ENCODE measurements around the gene ATL3.
"Not testable (repeated sequence)": the region's sequence is repeated elsewhere in the genome, so short reads cannot be mapped to it uniquely, and the experiment has no call there.

Gene ATL3

DNA sequence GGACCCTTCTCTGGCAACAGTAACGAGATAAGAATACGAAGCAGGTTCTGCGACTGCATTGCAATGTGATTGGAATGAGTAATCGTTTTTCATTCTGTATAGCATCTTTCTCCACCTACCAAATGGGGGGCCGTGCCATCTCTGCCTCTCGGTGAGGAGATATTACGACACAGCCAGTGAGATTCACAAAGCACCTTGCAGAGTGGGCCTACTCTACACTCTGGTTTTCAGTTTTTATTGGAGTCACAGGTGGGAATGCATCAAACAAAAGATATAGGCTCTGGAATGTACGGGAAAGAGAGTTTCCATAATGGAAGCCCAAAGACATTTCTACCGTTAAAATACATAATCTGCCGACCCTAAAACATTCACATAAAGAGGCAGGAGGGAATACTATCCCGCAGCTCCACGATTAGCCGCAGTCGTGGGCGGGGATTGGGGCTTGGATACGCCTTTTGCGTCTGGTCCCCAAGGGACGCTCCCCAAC lies 9.7 kb upstream of the ATL3 start:
- DNase-seq = no peak

DNA sequence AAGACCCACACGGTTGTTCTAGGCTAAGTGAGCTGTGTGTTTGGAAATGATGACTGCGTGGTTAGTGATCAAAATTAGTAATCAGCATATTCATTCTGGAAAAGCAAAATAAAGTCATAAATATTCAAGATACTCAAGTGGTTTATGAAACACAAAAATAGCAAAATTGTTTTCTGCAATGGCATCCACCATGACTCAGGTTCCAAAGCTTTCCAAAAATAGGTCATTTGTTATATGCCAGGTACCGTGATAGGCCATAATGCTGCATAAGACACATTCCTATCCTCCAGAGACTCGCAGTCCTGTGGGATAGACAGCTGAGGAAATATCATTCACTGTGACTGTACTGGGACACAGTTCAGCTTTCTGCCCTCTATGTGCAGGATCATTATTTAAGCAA lies 2.4 kb upstream of the ATL3 start:
- no peak for DNase-seq

DNA sequence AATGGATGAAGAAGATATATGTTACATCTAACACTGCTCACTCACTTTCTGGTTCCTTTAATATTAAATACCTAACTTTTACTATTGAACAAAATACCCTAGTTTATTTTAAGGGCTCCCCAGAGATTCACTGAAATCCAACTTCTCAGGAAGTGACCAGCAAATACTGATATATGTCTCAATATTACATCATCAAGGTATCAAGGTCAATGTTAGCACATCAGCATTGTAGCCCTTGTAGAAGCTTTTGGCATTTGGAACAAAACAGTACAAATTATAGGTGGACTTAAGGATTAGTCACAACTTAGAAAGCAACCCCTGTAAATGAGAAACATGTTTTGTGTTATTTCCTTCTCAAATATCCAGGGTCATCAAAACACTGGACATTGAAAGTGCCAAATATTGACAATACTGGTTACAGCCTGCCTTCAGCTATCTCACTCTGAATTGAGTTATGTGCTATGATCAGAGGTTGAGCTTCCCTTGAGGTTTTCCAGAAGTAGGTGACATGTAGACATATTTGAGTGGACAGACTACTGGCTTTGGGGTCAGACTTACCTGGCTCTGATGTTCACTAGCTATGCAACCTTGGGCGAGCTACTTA lies 1.9 kb upstream of the ATL3 start:
- DNase-seq = no peak

DNA sequence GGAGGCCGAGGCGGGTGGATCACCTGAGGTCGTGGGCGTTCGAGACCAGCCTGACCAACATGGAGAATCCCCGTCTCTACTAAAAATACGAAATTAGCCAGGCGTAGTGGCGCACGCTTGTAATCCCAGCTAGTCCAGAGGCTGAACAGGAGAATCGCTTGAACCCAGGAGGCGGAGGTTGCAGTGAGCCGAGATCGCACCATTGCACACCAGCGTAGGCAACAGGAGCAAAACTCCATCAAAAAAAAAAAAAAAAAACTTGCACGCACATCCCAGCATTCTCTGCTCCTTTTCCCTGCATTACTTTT lies 934 bp upstream of the ATL3 start:
- no peak for DNase-seq

DNA sequence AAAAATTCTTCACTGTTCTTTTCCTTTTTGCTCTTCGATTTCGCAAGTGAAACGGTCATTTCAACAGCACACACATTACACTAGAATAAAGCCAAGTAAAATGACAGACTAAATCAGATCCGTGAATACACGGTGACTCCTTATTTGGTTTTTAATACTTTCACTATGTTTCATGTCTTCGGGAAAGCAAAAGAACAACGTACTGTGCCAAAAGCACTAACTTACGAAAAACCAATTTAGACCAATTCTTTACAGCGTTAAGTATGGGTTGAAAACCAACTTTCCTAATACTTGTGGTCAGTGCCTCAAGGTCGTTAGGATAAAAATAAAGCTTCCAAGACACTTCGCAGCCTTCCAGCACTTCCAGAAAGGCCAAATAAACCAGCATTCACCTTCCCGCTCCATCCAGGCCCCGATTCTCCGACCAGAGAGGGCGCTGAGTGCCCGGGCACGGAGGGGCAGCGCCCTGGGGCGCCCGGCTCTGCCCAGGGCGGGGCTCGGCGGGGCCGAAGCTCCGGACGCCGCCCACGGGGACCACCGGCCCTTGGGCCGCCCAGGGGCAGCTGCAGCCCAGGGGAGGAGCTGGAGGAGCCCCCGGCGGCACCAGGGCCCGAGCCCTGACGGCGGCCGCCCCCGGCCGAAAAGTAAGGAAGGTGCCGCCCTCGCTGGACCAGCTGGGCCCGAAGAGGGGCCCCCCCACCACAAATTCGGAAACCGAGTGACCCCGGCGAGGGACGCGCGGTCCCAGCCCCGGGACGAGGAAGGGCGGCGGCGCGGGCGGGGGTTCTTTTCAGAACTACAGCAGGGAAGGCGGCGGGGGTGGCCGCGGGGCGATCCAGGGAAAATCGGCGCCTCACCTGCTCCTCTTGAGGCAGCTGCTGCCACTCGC lies 499 bp downstream of the ATL3 start:
- DNase-seq = peak; percentile 5

DNA sequence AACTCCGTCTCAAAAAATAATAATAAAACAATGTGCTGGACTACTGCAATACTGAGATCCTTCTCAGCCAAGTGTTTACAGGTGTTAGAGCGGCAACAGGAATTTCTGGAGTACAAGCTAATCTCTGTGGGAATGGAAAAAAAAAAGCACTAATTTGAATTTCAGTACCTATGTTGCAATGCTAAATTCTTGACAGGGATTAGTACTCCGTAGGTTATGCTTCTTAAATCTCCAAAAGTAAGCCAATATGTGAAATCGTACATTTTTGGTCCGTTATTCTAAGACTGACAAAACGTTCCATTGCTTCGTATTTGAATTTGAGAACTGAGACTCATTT lies 1.1 kb downstream of the ATL3 start:
- no peak for DNase-seq

DNA sequence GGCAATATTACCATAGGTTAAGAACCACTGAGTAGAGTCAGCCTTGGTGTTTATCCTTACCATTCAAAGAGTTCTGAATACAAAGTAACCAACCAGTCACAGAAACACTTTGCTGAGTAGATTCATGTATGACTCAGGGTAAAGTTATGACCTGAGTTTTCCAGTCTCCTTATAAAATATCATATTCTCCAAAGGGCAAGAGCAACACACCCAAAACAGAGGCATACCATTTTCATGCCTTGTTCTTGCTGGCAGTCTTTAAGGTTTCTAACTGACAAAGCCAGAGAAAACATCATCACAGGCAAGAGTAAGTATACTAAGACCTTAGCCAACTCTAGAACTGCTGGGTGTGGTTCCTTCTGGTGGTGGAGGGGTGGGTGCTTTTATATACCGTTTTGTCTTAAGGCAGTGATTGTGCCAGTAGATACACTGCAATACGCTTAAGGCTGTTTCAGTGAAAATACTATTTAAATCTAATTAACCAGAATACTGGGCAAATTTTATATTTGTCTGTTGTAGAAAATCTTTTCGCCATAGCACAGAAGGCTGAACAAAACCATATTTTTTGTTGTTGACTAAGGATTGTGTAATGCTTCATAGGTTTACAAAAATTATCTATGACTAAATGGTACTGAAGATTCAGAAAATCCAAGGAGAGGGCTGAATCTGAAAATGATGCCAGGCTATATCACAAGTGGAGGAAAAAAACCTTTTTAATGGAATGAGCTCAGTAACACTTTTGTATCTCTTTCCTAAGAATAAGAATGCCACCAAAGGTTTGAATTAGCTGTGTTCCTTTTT lies 3.0 kb downstream of the ATL3 start:
- no peak for DNase-seq

DNA sequence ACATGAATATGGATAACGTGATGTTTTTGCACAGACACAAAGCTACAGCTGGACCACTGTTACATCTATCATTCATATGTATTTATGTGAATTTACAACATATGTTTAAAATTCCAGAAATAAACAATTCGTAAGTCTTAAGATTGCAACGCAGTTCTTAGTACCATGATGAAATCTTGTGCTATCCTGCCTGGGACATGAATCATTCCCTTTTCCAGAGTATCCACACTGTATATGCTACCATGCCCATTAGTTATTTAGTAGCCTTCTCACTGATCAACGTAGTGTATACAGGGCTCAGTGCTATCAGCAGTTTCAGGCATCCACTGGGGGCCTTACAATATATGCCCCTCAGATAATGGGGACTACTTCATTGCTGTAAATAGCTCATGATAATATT lies 4.3 kb downstream of the ATL3 start:
- no peak for DNase-seq

DNA sequence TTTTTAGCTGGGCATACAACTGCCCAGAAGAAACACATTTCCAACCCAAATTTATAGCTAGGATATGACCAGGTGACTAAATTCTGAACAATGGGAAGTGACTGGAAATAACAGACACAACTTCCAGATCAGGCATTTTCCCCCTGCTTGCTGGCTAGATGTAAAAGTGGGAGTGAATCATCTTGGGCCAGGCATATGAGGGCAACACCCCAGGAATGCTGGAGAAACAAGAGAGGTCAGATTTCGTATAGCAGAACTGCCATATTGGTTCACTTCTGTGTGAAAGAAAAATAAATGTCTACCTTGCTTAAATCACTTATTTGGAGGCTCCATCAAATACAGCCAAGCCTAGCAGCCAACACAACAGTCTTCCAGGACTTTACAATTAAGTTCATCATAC lies 7.4 kb downstream of the ATL3 start:
- no peak for DNase-seq

DNA sequence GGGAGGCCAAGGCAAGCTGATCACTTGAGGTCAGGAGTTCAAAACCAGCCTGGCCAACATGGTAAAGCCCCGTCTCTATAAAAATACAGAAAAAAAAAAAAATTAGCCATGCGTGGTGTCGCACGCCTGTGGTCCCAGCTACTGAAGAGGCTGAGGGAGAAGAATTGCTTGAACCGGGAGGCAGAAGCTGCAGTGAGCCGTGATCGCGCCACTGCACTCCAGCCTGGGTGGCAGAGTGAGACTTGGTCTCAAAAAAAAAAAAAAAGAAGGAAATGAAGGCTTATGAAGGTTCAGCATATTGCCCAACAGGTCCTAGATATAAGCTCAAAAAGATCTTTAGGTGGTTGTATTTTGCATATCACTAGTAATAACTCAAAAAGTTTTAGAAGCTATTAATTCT lies 10.2 kb downstream of the ATL3 start:
- no peak for DNase-seq

DNA sequence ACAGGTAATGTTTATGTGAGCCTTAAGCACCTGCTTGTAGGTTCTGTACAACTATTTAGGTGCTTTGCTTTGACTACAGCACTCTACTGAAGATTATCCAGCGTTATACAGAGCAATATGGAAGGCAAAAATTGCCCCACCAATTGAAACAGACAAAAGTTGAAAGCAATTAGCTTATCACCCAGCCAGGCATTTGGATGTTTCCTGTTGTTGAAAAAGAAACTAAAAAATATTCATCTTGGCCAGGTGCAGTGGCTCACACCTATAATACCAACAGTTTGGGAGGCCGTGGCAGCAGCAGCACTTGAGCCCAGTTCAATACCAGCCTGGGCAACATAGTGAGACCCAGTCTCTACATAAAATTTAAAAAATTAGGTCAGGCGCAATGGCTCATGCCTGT lies 18.5 kb downstream of the ATL3 start:
- no peak for DNase-seq

DNA sequence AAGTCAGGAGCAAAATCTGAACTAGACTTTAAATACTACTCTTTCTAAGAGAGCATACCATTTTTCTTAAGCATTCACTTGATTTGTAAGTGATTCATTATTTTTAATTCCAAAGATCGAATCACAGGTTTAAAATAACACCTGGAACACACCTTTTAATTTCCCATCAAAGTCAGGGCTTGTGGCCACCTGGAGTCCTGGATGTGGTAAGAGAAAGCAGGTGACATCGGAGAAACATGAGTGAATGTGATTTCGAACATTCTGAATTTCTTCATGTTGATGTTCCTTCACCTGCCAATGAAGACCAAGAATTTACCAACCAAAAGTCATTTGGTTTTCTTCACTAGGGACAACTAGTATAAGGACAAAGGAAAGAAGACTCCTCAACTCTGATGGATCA lies 28.0 kb downstream of the ATL3 start:
- DNase-seq = no peak

DNA sequence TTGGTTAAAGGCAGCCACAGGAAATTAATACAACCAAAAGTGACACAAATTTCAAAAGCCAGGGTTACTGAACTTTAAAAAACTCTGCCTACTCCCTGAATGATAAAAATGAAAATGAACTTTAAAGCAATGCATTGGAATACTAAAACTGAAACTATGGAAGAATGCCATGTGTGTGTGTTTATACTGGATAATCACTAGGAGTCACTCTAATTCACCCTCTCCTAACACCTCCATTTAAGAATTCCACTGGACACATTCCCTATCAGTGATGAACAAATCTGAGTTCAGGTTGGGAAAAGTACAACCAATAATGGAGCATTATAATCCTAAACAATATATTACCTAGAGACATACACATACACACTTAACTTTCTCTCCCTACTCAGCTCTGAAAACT lies 29.4 kb downstream of the ATL3 start:
- no peak for DNase-seq

DNA sequence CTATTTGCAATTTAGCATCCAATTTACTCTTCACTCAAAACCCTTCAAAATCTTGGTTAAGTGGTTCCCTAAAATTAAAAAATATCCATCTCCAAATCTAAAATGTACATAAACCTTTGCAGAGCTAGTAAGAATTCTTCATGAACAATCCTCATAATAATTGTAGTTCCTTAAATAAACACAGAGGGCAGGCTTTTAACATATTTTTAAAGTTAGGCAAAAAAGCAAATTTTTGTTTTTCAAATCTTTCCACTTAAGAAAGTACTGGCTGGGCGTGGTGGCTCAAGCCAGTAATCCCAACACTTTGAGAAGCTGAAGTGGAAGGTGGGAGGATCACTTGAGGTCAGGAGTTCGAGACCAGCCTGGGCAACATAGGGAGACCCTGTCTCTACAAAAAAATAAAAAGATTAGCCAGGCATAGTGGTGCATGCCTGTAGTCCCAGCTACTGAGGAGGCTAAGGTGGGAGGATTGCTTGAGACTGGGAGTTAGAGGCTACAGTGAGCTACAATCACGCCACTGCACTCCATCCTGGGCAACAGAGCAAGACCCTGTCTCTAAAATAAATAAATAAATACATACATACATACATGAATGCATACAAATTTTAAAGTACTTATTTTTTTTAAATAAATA lies 31.9 kb downstream of the ATL3 start:
- DNase-seq = no peak

DNA sequence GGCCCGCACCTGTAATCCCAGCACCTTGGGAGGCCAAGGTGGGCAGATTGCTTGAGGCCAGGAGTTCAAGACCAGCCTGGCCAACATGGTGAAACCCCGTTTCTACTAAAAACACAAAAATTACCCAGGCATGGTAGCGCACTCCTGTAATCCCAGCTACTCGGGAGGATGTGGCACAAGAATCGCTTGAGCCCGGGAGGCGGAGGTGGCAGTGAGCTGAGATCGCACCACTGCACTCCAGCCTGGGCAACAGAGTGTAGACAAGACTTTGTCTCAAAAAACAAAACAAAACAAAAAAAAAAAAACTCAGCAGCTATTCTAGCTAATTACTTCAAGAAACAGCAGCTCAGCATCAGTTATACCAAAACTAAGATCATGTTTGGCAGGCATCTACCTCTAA lies 32.7 kb downstream of the ATL3 start:
- DNase-seq = not testable (repeated sequence)

DNA sequence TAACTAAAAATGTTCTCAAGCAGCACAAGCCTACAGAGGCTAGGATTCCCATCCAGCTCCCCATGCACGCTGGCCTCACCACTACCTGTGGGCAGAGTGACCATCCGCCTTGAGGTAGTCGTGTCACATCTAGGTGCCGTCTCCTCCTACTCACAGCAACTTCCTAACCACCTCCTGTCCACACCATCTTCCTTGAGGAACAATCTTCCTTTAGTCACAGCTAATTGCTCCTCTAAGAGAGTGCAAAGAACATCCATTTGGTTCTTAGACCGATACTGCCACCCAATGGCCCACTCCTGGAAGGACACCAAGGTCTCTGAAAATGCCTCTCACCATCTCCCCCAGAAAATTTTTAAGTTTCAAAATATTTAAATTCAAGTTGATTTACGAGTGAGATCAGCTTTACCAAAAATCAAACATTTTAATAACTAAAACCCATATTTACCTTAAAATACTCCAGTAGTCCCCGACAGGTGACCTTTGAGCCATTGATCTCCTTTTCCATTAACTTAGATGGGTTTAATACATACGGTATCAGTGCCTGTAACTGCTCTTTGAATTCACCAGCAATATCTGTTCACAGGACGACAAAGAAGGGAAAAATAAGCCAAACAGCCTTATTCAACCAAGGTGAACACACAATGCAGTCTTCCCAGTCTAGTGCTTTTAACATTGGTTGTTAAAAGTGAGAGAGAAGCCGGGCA lies 35.3 kb downstream of the ATL3 start:
- DNase-seq = peak; percentile 67

DNA sequence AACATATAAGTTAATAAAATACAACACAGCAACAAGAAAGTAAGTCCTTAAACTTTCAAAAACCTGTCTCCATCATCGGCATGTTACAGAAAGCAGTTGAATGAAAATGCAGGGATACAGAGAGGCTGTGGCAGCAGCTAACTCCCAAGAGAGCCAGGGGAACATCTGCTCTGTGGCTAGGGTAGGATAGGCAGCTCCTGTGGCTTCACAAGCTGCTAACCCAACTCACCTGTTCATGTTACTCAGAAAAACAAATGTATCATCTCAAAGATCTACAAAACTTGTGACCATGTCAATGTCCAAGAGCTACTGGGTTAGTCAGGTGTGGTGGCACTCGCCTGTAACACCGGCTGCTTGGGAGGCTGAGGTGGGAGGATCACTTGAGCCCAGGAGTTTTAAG lies 41.8 kb downstream of the ATL3 start:
- DNase-seq = no peak

DNA sequence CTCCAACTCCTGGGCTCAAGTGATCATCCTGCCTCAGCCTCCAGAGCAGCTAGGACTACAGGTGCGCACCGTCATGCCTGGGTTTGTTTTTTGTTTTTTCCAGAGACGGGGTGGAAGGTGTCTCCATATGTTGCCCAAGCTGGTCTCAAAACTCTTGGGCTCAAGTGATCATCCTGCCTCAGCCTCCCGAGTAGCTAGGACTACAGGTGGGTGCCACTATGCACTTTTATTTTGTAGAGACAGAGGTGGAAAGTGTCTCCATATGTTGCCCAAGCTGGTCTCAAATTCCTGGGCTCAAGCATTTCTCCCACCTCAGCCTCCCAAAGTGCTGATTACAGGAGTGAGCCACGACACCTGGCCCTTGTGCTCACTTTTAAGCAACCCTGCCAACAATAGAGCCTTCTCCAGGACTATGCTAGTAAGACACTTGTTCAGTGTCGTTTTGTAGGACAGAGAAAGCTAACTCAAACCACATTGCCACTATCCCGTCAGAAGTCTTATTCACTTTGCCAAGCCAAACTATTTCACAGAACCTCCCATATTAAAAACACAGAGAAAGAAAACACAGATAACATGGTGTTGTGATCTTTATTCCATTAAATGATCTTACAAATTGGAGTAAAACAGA lies 47.5 kb downstream of the ATL3 start:
- no peak for DNase-seq

DNA sequence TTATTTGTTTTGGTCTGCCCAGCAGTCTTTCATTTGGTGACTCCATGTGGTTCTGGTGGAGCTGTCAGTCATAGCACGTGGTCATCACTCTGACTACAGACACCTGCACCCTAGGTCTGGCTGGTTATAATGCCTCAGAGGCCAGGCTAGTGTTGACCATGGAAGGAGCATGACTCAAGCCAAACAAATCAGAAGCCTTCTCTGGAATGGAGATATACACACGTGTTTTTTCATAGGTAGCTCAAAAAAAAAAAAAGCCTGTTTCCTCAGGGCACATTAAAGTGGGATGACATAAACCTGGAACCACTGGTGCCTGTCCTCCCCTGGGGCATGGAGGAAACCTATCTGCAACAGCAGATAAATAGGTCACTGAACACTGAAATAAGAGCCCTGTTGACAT lies 48.9 kb downstream of the ATL3 start:
- no peak for DNase-seq

DNA sequence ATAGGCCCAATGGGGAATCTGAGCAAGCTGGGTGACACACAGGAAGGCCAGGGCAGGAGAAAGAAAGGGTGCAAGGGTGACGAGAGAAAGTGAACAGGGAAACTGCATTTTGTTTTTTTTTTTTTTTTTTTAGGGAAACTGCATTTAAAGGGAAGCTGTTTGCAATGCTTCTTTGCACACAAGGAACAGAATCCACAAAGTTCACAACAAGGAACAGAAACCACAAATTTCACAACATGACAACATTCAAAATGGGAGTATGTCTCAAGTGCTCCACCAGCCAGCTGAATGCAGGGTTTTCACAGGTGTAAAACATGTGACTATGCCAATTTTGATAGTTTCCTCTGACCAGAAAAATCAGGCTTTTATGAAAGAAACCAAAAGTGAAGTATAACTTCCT lies 50.1 kb downstream of the ATL3 start:
- no peak for DNase-seq

DNA sequence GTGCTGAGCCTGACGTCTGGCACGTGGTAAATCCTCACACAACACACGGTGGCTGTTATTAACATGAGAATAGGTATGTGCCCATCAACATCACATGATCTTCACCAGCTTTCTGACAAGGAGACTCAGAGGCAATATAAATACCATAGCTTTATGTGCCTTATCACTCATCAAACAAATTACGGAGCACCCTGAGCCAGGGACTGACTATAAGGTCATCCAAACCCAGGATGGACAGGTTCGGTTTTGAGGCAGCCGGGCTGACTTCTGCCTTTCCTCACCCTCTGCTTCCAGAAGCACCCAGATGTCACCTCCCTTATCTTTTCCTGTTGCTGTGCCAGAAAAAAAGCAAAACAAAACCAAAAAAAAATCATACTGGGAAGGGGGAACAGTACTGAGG lies 51.2 kb downstream of the ATL3 start:
- no peak for DNase-seq

DNA sequence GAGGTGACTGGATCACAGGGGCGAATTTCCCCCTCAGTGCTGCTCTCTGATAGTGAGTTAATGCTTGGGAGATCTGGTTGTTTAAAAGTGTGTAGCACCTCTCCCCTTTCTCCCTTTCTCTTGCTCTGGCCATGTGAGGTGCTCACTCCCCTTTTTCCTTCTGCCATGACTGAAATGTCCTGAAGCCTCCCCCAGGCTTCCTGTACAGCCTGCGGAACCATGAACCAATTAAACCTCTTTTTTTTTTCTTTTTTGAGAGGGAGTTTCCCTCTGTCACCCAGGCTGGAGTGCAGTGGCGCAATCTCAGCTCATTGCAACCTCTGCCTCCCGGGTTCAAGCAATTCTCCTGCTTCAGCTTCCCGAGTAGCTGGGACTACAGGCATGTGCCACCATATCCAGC lies 53.5 kb downstream of the ATL3 start:
- DNase-seq = not testable (repeated sequence)

DNA sequence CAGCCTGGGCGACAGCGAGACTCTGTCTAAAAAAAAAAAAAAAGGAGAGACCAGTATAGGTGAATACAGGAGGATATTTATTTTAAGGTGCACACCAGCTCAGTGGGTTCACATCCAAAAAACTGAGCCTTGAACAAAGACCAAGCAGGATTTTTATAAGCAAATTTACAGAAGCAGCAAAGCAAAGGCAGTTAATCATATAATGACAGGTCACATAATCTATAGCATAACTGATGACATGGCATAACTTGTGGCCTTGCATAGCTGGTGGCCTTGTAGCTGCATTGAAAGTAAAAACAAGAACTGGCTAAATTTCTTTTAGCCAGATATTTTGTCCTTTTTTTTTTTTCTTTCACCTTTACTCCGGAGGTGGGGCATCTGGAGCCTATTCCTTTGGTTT lies 54.2 kb downstream of the ATL3 start:
- DNase-seq = no peak

Data from CD4-positive, alpha-beta T cell treated with Interferon gamma for 1 hour (primary cell).